Keratinocyte (primary cell): ENCODE results near the gene TMEM208. TPM values are rescaled to one million over a fixed set of nuclear protein-coding genes. Genes with fewer than 3 reads are reported as not detected.
A peak's percentile ranks its signal among the peaks of the same experiment; 100 is the strongest.

Experiments used
- DNase-seq: peaks from one replicate; pipeline ENCODE4 v3.0.0-alpha.2; 2011; ENCODE audit warnings: low read depth, missing footprints, low spot score
- FAIRE-seq: peaks from 2 replicates; lab custom pipeline; 2011; peaks lifted over from hg19 to GRCh38; lab: Jason Lieb, UNC
- H2AFZ ChIP-seq: 2 replicates; pipeline ENCODE4 v1.6.0; 2012; ENCODE audit warnings: low read length, control low read depth, inconsistent platforms; ENCODE audit not compliant: control insufficient read depth
- H3K27ac ChIP-seq: 2 replicates; pipeline ENCODE4 v1.5.1; 2011; ENCODE audit warnings: low read length; ENCODE audit not compliant: control insufficient read depth, insufficient read depth
- H3K27me3 ChIP-seq: 3 replicates; pipeline ENCODE4 v1.6.0; 2011; ENCODE audit warnings: low read length; ENCODE audit not compliant: control insufficient read depth, insufficient read depth; ENCODE audit errors: extremely low read depth
- H3K36me3 ChIP-seq, 2 experiments: 2 replicates in 1 of 2; 3 replicates in 1 of 2; pipeline ENCODE4 v1.5.1; 2011; ENCODE audit warnings: low read length in 2 of 2, mild to moderate bottlenecking in 1 of 2; ENCODE audit not compliant: control insufficient read depth in 2 of 2, insufficient read depth in 2 of 2; ENCODE audit errors: extremely low read depth in 1 of 2
- H3K4me1 ChIP-seq: 3 replicates; pipeline ENCODE4 v1.5.1; 2011; ENCODE audit warnings: low read length; ENCODE audit not compliant: control insufficient read depth, insufficient read depth; ENCODE audit errors: extremely low read depth
- H3K4me2 ChIP-seq: 3 replicates; pipeline ENCODE4 v1.6.0; 2011; ENCODE audit warnings: low read depth, low read length; ENCODE audit not compliant: control insufficient read depth, insufficient read depth; ENCODE audit errors: extremely low read depth
- H3K4me3 ChIP-seq, 3 experiments: fragments of 200-600 bp in 1 of 3; sonication (generic) in 1 of 3; 2 replicates in 2 of 3; 3 replicates in 1 of 3; pipeline ENCODE4 v1.5.1; 2011 to 2016; ENCODE audit warnings: low read length in 3 of 3, mild to moderate bottlenecking in 3 of 3, control low read depth in 2 of 3, inconsistent platforms in 1 of 3, low read depth in 1 of 3, mixed read lengths in 1 of 3, mixed run types in 1 of 3, moderate library complexity in 1 of 3; ENCODE audit not compliant: control insufficient read depth in 2 of 3, insufficient read depth in 2 of 3; ENCODE audit errors: extremely low read depth in 1 of 3
- H3K79me2 ChIP-seq: 2 replicates; pipeline ENCODE4 v1.6.0; 2012; ENCODE audit warnings: low read length; ENCODE audit not compliant: control insufficient read depth, insufficient read depth
- H3K9ac ChIP-seq: 3 replicates; pipeline ENCODE4 v1.6.0; 2011; ENCODE audit warnings: low read length; ENCODE audit not compliant: control insufficient read depth, insufficient read depth; ENCODE audit errors: extremely low read depth
- H3K9me1 ChIP-seq: 3 replicates; pipeline ENCODE4 v1.6.0; 2011; ENCODE audit warnings: low read length; ENCODE audit not compliant: control insufficient read depth, insufficient read depth; ENCODE audit errors: extremely low read depth
- H3K9me3 ChIP-seq: 2 replicates; pipeline ENCODE4 v1.5.1; 2012; ENCODE audit warnings: low read depth, low read length; ENCODE audit not compliant: control insufficient read depth
- H4K20me1 ChIP-seq: 3 replicates; pipeline ENCODE4 v1.6.0; 2011; ENCODE audit warnings: low read length; ENCODE audit not compliant: control insufficient read depth, insufficient read depth; ENCODE audit errors: extremely low read depth
- CTCF ChIP-seq, 3 experiments: IDR thresholded peaks in 1 of 3; conservative IDR thresholded peaks in 1 of 3; optimal IDR thresholded peaks in 1 of 3; 2 replicates in 2 of 3; 3 replicates in 1 of 3; pipeline versions ENCODE3 to v1.5.1; 2011; ENCODE audit warnings: low read length in 3 of 3, mild to moderate bottlenecking in 3 of 3, moderate library complexity in 2 of 3, control low read depth in 1 of 3, inconsistent platforms in 1 of 3; ENCODE audit not compliant: insufficient read depth in 2 of 3; ENCODE audit errors: extremely low read depth in 1 of 3
- EZH2 ChIP-seq: IDR thresholded peaks from one replicate; pipeline ENCODE4 v1.6.1; 2012; ENCODE audit warnings: inconsistent platforms, mild to moderate bottlenecking, low read length, moderate library complexity
- dilution Hi-C: fragments of 300-500 bp; cut with MboI; formaldehyde crosslinking; loops from one replicate; pipeline ENCODE4 v1.7.0; 2020; ENCODE audit warnings: low sequenced_read_pairs; ENCODE audit not compliant: extremely low pct_ligation_motif_present
- polyA plus RNA-seq, 5 experiments: library from polyadenylated mRNA; depleted of rRNA in 3 of 5; stranded (reverse) in 3 of 5; stranded (forward) in 1 of 5; unstranded in 1 of 5; fragments of >200 nt; gene quantifications; 1 replicate in 1 of 5; 2 replicates in 3 of 5; 3 replicates in 1 of 5; pipeline versions ENCODE4 v1.2.1 to v1.2.3, GENCODE V29; 2011 to 2012; ENCODE audit warnings: missing spikeins in 2 of 5, low read depth in 1 of 5, low replicate concordance in 1 of 5

TMEM208 gene
- polyA plus RNA-seq, 1 donor (not counting 4 experiments of a cell fraction or from before 2014, with no cell fraction given) = 44.9 TPM

DNA sequence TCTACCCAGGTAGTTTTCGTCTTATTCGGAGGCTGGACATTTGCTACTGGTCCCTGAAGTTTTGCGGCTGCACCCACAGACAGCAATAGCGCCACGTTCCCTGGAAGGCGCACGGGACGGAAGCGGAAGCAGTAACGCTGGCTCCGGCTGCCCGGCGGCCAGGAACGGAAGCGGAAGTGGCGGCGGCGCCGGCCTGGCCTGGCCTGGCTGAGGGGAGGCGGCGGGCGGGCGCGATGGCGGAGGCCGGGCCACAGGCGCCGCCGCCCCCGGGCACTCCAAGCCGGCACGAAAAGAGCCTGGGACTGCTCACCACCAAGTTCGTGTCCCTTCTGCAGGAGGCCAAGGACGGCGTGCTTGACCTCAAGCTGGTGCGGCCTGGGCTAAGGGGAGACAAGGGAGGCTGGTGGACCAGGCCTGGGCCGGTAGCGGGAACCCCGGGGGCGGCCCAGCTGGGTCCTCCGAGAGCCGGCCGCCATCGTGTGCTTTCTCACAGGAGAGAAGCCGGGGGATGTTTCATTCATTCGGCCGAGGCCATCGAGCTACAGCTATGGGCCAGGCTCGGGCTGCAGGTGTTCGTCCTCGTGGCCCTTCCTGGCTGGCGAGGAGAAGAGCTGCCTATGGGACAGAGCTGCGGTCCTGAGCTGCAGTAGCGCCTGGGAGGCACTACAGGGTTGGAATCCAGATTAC is 34.8 kb upstream of the TMEM208 start, which contains the start of gene E2F4:
TSS of gene E2F4 (plus strand) at position 161 of the 687 bp plus-strand sequence. CDS start at position 234, 73 bp downstream.
- peak within 1 kb of the TSS; percentile 69 for H3K27ac ChIP-seq
- H2AFZ ChIP-seq = peak within 1 kb of the TSS; percentile 65
- peaks cover 27 to 37% of the 10 kb centered on the region in 2 experiments for H3K36me3 ChIP-seq
- peak; percentile 55 for TF ChIP-seq EZH2
- TF ChIP-seq CTCF (optimal IDR thresholded peaks at IDR 0.05 in 1 of 3, IDR thresholded peaks at IDR 0.05 in 1 of 3, conservative IDR thresholded peaks at IDR 0.05 in 1 of 3; ENCODE audit: extremely low read depth in 1 of 3, insufficient read depth in 2 of 3, low read length in 3 of 3) = no peak
- dilution Hi-C loops = no loop called here
- H4K20me1 ChIP-seq = peaks cover 4% of the 10 kb centered on the region
- H3K9me1 ChIP-seq = peaks cover 2% of the 10 kb centered on the region
- H3K79me2 ChIP-seq = peaks cover 44% of the 10 kb centered on the region
- H3K4me2 ChIP-seq = peak within 1 kb of the TSS; percentile 82
- DNase-seq = no peak
- peak within 1 kb of the TSS; percentile 81 to 95 (median 85) for H3K4me3 ChIP-seq
- no peaks in the 10 kb centered on the region for H3K9me3 ChIP-seq
- peak within 1 kb of the TSS; percentile 89 for H3K9ac ChIP-seq
- FAIRE-seq = peak; percentile 29
- H3K27me3 ChIP-seq = no peaks in the 10 kb centered on the region
- H3K4me1 ChIP-seq = peaks cover 15% of the 10 kb centered on the region

DNA sequence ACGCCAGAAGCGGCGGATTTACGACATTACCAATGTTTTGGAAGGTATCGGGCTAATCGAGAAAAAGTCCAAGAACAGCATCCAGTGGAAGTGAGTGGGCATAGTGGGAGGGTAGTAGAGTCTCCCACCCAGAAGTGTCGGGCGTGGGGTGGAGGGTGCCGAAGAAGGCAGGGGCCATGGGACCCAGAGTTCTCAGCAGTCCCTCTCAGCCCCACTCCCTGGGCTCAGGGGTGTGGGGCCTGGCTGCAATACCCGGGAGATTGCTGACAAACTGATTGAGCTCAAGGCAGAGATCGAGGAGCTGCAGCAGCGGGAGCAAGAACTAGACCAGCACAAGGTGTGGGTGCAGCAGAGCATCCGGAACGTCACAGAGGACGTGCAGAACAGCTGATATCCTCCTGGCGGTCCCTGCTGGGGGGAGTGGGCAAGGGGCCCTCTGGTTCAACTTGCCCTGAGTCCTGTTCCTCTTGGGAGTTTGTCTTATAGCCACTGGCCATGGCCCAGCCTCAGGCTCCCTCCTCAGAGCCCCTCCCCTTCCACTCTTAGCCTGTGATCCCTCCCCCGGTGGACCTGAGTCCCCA is 34.1 kb upstream of the TMEM208 start:
- TF ChIP-seq EZH2 (no peak), CTCF (optimal IDR thresholded peaks at IDR 0.05 in 1 of 3, IDR thresholded peaks at IDR 0.05 in 1 of 3, conservative IDR thresholded peaks at IDR 0.05 in 1 of 3; ENCODE audit: extremely low read depth in 1 of 3, insufficient read depth in 2 of 3, low read length in 3 of 3) (no peak)
- H2AFZ ChIP-seq = no peak overlapping the region
- peaks cover 27 to 44% of the 10 kb centered on the region in 2 experiments for H3K36me3 ChIP-seq
- dilution Hi-C loops = no loop called here
- peaks cover 2% of the 10 kb centered on the region for H3K9me1 ChIP-seq
- H3K4me2 ChIP-seq = peak overlapping the region; percentile 82
- no peaks in the 10 kb centered on the region for H3K27me3 ChIP-seq
- H3K9me3 ChIP-seq = no peaks in the 10 kb centered on the region
- FAIRE-seq (no peak), DNase-seq (no peak)
- H3K4me1 ChIP-seq = peaks cover 17% of the 10 kb centered on the region
- peak overlapping the region; percentile 69 for H3K27ac ChIP-seq
- H3K79me2 ChIP-seq = peaks cover 44% of the 10 kb centered on the region
- H4K20me1 ChIP-seq = peaks cover 4% of the 10 kb centered on the region
- peak overlapping the region; percentile 89 for H3K9ac ChIP-seq
- peak overlapping the region; percentile 81 to 95 (median 85) for H3K4me3 ChIP-seq
